CD4-positive, alpha-beta T cell treated with Interferon alpha-2 for 1 hour (primary cell): ENCODE results near the gene NLRP6.
"Not testable (repeated sequence)": the region's sequence is repeated elsewhere in the genome, so short reads cannot be mapped to it uniquely, and the experiment has no call there.

ENCODE experiments used
- DNase-seq, 2 donors: peaks; one replicate each; pipeline ENCODE4 v3.0.0-alpha.2; 2020 to 2022

NLRP6 gene

DNA sequence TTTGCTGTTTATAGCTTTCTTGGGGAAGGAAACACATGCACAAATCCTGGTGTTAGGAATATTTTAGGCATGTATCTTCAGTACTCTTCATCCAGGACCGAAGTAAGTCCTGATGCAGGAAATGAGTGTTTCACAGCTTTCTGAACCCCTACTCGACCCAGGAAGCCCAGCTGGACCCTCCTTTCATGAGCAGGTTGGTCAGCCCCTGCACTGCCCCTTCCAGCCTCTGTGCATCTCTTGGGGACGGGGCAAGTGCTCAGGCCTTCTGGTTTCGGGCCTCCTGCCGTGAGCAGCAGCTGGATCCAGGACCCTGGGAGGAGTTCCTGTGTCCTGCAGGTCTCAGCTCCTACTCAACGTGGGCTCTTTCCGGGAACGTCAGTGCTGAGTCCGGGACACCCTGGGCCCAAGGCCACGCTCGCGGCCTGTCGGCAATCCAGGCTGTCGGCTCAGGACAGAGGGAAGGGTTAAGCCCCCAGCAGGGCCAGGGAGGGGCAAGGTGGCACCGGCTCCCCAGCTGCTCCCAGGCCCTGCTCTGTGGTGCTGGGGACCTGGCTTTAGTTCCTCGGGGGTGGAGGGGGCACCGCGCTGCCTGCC, 31.9 kb downstream of the NLRP6 start:
- not testable (repeated sequence) for DNase-seq

DNA sequence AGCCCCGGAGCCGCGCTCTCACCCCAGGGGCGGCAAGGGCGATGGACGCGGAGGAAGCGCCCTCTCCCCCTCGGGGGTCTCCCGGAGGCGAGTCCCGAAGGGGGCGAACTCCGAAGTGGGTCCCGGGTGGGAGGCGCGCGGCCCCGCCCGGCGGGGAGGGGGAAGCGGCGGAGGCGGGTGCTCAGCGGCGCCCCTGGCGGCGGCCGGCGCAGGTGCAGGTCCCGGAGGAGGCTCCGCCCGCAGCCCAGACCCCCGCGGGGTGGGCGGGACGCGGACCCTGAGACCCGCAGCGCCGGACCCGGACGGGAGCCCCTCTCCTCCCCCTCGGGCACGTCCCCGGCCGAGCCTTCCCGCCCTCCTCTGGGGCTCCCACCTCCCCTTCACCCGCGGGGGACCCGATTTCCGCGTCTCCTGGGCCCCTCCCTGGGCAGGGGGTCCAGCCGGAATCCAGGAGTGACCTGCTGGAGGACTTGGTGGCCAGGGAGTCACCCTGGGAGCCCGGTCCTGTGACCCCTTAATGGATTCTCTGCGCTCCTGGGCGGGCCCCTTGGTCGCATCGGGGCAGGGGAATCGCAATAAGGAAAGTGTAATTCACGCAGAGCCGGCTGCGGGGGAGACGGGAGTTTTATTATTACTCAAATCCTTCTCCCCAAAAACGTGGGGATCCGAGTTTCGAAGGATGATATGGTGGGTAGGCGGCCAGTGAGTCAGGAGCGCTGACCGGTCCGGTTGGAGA, 33.0 kb downstream of the NLRP6 start:
- not testable (repeated sequence) for DNase-seq

DNA sequence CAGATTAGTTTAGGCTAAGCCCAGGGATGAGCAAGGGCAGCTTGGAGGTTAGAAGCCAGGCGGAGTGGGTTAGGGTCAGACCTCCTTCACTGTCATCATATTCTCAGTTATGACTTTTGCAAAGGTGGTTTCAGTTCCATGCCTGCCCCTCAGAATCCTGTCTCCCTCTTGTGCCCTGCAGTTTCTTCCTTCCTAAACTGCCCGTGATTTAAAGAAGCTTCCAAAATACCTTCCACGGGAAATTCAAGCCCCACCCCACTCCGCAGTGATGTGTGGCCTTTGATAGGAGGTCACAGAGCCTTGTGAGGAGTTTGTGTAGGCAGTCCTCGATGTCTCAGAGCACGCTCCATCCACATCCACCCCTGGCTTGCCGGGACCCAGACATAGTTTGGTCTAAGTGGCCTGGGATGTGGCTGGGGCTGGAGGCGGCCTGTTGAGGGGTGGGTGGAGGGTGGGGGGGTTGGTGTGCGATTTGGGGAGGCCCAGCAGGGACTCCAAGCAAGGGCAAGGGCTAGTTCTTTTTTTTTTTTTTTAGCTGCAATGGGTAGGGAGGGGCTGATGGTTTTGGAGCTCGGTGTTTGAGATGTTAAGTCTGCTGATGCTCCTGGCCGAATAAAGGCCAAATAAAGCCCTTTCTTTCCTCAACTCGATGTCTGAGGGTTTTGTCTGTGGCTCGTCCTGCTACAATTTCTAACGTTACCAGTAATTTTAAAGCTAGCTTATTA, 34.0 kb downstream of the NLRP6 start:
- peak in 1 of 2 donors; percentile 70 for DNase-seq

DNA sequence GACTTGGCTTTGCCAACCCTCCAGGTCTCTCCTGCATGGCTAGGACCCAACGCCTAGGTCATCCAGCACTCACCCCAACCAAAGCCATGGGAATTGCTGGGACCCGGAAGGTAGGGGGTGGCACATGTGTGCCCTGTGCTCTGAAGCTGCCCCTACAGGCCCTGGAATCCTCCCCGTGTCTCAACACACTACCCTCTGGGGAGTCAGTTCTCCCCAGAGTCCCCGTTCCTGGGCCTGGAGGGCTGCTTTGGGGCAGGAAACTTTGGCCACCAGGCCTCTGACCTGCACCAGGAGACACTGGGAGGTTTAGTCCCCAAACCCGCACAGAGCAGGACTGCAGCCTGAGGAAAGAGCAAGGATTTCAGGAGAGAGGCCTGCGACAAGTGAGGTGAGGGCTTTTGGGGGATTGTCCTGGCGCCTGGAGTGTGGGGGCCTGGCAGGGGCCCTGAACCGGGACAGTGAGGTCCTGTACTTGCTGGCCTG, 35.1 kb downstream of the NLRP6 start:
- no peak for DNase-seq

DNA sequence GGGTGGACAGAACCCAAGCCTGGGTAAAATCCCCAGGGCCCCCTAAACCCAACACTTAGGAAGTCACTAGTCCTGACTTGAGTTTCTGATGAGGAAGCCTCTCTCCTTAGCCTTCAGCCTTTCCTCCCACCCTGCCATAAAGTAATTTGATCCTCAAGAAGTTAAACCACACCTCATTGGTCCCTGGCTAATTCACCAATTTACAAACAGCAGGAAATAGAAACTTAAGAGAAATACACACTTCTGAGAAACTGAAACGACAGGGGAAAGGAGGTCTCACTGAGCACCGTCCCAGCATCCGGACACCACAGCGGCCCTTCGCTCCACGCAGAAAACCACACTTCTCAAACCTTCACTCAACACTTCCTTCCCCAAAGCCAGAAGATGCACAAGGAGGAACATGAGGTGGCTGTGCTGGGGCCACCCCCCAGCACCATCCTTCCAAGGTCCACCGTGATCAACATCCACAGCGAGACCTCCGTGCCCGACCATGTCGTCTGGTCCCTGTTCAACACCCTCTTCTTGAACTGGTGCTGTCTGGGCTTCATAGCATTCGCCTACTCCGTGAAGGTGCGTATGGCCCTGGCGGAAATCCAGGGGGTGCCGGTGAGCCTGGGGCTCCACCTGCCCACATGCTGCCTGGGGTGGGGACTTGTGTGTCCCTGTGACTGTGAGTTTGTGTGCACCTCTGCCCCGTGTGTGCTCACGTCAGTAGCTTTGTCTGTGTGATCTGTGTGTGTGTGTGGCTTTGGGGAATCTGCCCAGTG, 35.8 kb downstream of the NLRP6 start, which contains the start of gene IFITM1:
Gene IFITM1, plus strand, starts transcription at position 254 of the 767 bp plus-strand sequence. Its CDS starts 131 bp downstream, at position 385.
- peak; percentile 88 to 94 for DNase-seq

DNA sequence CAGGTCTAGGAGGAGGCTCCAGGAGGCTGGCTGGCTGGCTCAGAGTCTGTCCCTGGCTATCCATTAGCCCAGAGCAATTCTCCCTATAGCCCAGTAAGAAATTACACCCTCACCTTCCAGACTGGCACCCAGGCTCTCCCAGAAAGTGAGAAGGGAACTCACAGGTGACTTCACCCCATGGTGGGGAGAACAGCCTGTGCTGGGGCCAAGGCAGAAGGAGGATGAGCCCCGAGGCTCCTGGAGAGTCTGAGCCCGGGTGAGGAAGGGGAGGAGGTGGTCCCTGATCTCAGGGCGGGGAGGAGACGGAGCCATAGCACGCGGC, 36.3 kb downstream of the NLRP6 start:
- DNase-seq: not testable (repeated sequence)

DNA sequence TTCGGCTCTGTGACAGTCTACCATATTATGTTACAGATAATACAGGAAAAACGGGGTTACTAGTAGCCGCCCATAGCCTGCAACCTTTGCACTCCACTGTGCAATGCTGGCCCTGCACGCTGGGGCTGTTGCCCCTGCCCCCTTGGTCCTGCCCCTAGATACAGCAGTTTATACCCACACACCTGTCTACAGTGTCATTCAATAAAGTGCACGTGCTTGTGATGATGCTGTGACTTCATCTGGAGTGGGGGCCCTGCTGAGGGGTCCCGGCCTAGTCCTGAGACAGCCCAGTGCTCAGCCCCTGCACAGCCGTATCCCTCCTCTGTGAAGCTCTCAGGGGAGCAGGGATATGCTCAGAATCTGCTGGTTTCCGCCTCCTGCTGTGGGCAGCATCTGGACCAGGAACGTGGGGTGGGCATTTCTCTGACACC, 36.9 kb downstream of the NLRP6 start:
- peak in 1 of 2 donors; percentile 59 for DNase-seq

DNA sequence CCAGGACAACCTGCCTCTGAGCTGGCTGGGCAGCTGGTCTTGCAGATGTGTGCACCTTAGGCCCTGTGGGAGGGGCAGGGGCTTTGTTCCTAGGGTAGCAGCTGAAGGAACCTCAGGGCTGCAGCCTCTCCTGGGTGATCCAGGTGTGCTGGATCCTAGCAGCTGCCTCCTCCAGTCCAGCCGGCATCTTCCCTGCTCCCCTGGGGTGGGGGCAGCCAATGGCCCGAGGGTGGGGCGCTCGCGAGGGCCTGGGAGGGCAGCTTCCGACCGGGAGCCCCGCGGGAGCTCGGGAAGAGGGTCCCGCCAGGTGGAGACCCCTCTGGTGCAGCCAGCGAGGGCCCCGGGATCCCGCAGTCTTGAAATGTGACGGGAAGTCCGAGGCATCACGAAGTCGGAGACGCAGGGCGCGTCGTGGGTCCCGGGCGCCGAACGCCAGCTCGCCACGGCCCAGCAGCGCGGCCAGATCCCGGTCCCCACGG, 37.3 kb downstream of the NLRP6 start:
- DNase-seq: no peak

DNA sequence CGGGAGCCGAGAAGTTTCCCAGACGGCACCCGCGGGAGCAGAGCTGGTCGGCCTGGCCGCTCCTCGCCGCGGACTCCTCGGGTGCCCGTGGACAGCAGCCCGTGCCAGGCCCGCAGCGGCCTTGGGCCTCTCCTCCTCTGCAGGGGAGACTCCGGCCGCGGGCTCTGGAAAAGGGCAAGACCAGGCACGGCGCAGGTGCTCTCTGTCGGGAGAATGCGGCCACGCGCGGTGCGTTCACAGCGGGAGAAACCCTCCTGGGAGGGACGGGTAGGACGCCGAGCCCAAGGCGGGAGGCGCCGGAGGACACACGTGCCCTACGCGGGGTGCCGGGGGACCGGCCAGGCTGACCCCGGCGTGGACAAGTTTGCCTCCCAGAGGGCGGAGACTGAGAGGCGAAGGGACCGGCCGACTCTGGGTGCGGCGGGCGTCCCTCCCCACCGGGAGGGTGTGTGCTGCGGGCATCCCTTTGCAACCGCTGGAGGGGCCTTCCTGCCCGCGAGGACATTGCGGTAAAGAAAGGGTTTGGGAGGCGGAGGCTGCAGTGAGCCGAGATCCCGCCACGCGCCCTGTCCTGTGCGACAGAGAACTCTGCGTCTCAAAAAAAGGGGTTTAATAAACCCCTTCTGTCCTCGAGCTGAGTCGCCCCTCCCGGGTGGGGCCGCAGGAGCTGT, 38.0 kb downstream of the NLRP6 start:
- peak; percentile 46 to 73 for DNase-seq

DNA sequence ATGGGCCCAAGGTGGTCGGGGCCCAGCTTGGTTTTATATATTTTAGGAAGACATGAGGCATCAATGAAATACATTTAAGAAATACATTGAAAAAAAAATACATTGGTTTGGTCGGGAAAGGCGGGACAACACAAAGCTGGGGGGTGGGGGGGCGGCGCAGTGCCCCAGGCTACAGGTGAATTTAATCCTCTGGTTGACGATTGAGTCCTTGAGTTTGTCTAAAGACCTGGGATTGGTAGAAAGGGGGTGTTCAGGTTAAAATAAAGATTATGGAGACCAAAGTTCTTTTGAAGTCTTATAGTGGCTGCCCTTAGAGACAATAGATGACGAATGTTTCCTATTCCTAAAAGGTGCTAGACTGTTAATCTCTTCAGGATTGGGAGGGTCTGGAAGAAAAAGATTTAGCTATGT, 38.7 kb downstream of the NLRP6 start:
- peak in 1 of 2 donors; percentile 64 for DNase-seq

DNA sequence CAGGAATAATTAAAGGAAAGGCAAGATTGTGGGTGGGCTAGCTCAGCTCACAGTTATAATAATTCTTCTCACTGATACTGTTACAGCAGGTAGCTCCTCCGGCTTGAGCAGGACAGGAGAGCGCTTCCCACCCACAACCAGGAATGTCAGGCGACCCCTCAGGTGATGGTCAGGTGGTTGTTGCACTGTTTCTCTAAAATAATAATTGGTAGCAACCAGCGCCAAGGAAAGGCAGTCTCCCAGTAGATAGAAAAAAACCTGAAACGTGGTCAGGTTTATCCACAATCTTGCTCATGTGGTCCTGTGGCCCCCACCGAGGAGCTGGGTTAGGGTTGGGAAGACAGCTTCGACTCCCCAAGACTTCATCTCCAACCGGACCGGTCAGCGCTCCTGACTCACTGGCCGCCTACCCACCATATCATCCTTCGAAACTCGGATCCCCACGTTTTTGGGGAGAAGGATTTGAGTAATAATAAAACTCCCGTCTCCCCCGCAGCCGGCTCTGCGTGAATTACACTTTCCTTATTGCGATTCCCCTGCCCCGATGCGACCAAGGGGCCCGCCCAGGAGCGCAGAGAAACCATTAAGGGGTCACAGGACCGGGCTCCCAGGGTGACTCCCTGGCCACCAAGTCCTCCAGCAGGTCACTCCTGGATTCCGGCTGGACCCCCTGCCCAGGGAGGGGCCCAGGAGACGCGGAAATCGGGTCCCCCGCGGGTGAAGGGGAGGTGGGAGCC, 39.6 kb downstream of the NLRP6 start:
- peak in 1 of 2 donors; percentile 47 for DNase-seq

DNA sequence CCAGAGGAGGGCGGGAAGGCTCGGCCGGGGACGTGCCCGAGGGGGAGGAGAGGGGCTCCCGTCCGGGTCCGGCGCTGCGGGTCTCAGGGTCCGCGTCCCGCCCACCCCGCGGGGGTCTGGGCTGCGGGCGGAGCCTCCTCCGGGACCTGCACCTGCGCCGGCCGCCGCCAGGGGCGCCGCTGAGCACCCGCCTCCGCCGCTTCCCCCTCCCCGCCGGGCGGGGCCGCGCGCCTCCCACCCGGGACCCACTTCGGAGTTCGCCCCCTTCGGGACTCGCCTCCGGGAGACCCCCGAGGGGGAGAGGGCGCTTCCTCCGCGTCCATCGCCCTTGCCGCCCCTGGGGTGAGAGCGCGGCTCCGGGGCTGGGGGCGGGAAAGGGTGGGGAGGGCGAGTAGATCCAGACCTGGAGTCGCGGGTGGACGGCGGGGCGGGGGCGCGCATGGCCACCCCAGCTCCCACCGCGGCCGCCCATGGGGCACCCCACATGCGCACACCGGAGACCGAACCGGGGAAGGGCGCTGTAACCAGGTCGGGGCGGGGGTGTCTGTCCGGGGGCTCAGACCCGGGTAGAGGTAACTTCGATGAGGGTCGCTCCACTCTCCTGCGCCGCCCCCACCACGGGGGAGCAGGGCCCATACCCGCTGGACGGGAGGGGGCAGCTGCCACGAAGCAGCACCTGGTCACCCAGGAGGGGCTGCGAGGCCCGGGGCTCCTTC, 40.4 kb downstream of the NLRP6 start:
- DNase-seq: not testable (repeated sequence)

DNA sequence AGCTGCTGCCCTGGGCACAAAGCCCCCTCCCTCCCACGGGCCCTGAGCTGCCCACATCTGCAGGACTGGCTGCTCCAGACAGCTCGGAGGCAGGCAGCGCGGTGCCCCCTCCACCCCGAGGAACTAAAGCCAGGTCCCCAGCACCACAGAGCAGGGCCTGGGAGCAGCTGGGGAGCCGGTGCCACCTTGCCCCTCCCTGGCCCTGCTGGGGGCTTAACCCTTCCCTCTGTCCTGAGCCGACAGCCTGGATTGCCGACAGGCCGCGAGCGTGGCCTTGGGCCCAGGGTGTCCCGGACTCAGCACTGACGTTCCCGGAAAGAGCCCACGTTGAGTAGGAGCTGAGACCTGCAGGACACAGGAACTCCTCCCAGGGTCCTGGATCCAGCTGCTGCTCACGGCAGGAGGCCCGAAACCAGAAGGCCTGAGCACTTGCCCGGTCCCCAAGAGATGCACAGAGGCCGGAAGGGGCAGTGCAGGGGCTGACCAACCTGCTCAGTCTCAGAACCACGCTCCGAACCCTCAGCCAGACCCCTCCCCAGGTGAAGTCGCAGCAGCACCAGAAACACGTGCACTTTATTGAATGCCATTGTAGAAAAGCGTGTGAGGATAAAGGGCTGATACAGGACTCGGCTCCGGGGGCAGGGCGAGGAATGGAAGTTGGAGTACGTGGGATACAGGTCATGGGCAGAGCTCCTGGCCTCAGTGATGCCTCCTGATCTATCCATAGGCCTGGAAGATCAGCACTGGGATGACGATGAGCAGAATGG, 41.1 kb downstream of the NLRP6 start:
- peak in 1 of 2 donors; percentile 24 for DNase-seq

DNA sequence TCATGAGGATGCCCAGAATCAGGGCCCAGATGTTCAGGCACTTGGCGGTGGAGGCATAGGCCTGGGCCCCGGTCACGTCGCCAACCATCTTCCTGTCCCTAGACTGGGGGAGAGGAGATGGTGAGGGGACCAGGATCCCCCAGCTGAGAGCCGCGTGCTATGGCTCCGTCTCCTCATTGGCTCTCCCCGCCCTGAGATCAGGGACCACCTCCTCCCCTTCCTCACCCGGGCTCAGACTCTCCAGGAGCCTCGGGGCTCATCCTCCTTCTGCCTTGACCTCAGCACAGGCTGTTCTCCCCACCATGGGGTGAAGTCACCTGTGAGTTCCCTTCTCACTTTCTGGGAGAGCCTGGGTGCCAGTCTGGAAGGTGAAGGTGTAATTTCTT, 41.7 kb downstream of the NLRP6 start:
- not testable (repeated sequence) for DNase-seq

DNA sequence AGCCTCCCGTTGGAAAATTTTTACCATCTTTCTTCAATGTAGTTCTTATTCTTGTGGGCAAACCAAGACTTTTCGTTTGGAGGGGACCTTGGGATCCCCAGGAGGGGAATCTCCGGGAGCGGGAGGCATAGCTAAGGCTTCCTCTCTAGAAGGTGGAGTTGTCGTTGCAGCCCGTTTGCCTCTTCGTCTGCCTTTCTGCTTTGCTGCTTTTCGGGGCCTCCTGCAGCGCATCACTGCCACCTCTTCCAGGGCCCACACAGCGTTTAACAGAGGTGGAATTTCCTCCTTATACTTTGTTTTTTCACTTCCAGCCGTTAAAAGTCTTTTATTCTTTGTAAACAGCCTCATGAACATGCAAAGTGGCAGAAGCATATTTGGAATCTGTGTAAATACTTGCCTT, 45.9 kb downstream of the NLRP6 start:
- DNase-seq: no peak

DNA sequence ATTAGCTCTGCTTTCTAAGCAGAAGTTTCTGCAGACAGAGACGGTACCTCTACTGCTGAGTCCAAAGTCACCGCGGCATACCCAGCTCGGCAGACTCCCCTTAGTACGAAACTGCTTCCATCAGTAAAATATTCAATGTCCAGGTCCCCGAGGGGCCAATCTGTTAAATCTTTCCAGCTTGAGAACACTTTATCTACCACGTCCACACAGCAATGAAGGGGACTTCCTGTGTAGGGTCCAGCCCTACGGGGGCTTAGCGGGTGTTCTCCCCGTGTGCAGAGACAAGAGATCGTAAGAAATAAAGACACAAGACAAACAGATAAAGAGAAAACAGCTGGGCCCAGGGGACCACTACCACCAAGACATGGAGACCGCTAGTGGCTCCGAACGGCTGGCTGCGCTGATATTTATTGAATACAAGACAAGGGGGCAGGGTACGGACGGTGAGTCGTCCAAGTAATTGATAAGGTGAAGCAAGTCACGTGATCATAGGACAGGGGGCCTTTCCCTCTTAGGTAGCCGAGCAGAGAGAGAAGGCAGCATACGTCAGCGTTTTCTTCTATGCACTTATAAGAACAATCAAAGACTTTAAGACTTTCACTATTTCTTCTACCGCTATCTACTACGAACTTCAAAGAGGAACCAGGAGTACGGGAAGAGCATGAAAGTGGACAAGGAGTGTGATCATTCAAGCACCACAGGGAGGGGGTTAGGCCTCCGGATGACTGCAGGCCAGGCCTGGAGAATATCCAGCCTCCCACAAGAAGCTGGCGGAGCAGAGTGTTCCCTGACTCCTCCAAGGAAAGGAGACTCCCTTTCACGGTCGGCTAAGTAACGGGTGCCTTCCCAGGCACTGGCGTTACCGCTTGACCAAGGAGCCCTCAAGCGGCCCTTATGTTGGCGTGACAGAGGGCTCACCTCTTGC, 46.6 kb downstream of the NLRP6 start:
- peak in 1 of 2 donors; percentile 25 for DNase-seq

DNA sequence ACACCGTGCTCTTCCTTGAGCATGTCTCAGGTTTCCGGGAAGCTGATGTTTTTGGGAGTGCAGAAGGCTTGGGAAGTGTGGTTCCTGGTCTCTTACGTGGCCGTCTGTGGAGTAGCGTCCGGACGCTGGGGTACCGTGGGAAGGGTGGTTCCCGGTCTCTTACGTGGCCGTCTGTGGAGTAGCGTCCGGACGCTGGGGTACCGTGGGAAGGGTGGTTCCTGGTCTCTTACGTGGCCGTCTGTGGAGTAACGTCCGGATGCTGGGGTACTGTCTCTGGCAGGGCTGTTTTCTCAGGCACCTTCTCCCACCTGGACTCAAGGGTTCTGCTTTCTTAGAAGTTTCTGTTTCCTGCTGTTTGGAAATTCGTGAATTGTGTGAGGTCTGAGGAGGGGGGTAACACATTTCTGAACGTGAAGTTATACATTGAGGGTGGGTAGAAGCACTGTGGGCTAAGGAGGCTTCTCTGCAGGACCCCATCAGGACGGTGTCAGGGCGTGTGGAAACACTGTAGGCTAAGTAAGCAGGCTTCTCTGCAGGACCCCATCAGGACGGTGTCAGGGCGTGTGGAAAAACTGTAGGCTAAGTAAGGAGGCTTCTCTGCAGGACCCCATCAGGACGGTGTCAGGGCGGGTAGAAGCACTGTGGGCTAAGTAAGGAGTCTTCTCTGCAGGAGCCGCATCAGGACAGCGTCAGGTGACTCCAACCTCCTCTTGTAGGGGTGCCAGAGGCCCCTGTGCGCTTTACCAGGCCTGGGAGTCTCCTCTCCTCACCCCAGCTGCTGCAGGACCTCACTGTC, 47.8 kb downstream of the NLRP6 start:
- DNase-seq: no peak

DNA sequence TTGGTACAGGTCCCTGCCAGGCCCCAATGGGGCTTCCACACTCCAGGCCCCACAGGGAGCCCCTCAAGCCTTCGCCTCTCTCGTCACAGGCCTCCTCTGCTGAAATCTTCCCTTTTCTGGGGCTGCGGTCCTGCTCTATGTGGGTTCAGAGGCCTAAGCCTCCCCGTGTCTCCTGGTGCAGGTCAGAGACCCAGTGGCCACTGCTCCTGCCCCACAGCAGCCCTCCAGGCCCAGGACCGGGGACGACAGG, 48.3 kb downstream of the NLRP6 start:
- DNase-seq: no peak
